DND-41 (cell line): ENCODE measurements around the gene MEGF11.

ENCODE experiments used
- CTCF ChIP-seq: IDR thresholded peaks from 2 replicates; pipeline ENCODE4 v1.5.1; 2012; ENCODE audit warnings: borderline replicate concordance, low read length, moderate library complexity, mild to moderate bottlenecking; ENCODE audit not compliant: poor library complexity, severe bottlenecking; ENCODE audit errors: extremely low read depth
- EZH2 ChIP-seq: IDR thresholded peaks from 3 replicates; pipeline ENCODE4 v1.6.1; 2012; ENCODE audit warnings: borderline replicate concordance, low read depth, mild to moderate bottlenecking, moderate library complexity, low read length, inconsistent platforms; ENCODE audit not compliant: severe bottlenecking

- TF ChIP-seq EZH2 (no peak), CTCF (no peak)
Observed at GRCh38 chr15:65918357-65918920, 335.1 kb downstream of the MEGF11 start.
